ENCODE data around the gene RIPPLY1.

GRCh38 chrX:106917830-106918500, 14.8 kb upstream of the RIPPLY1 start:
- TF ChIP-seq, protein P1, sequence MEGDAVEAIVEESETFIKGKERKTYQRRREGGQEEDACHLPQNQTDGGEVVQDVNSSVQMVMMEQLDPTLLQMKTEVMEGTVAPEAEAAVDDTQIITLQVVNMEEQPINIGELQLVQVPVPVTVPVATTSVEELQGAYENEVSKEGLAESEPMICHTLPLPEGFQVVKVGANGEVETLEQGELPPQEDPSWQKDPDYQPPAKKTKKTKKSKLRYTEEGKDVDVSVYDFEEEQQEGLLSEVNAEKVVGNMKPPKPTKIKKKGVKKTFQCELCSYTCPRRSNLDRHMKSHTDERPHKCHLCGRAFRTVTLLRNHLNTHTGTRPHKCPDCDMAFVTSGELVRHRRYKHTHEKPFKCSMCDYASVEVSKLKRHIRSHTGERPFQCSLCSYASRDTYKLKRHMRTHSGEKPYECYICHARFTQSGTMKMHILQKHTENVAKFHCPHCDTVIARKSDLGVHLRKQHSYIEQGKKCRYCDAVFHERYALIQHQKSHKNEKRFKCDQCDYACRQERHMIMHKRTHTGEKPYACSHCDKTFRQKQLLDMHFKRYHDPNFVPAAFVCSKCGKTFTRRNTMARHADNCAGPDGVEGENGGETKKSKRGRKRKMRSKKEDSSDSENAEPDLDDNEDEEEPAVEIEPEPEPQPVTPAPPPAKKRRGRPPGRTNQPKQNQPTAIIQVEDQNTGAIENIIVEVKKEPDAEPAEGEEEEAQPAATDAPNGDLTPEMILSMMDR (IDR thresholded peaks at IDR 0.05; ENCODE audit: insufficient read depth, low read length, poor library complexity, severe bottlenecking), result no peak
- no peak for TF ChIP-seq EZH2phosphoT487 (conservative IDR thresholded peaks at IDR 0.05; ENCODE audit: low read length)

All from SU-DHL-6 (cell line).